DND-41 (cell line): ENCODE measurements around the gene RAC2.

Source experiments
- ATAC-seq: fragments of 200-7000 bp; cut with Tn5 transposase; 3 replicates; pipeline ENCODE4 v1.9.1; 2021; ENCODE audit warnings: low read depth; ENCODE audit not compliant: insufficient read depth
- DNase-seq: peaks from one replicate; pipeline ENCODE4 v3.0.0-alpha.2; 2020
- H2AFZ ChIP-seq: 2 replicates; pipeline ENCODE4 v1.6.0; 2012; ENCODE audit warnings: low read depth, low read length
- H3K27ac ChIP-seq: 2 replicates; pipeline ENCODE4 v1.5.1; 2012; ENCODE audit warnings: low read length, inconsistent platforms
- H3K27me3 ChIP-seq: fragments of 200-600 bp; sonication (generic); 2 replicates; pipeline ENCODE4 v1.6.0; 2012; ENCODE audit warnings: low read length, mild to moderate bottlenecking, inconsistent platforms; ENCODE audit not compliant: insufficient read depth, poor library complexity
- H3K36me3 ChIP-seq: 2 replicates; pipeline ENCODE4 v1.5.1; 2012; ENCODE audit warnings: low read length, inconsistent platforms; ENCODE audit not compliant: insufficient read depth
- H3K4me1 ChIP-seq: 2 replicates; pipeline ENCODE4 v1.5.1; 2012; ENCODE audit warnings: mild to moderate bottlenecking, low read length; ENCODE audit not compliant: insufficient read depth
- H3K4me2 ChIP-seq: 2 replicates; pipeline ENCODE4 v1.6.0; 2012; ENCODE audit warnings: mild to moderate bottlenecking, moderate library complexity, low read length, inconsistent platforms; ENCODE audit not compliant: insufficient read depth
- H3K4me3 ChIP-seq, 2 experiments: fragments of 200-600 bp in 1 of 2; shearing (Covaris generic) in 1 of 2; 2 replicates each; pipeline ENCODE4 v1.5.1; 2012 to 2016; ENCODE audit warnings: inconsistent platforms in 2 of 2, low read length in 2 of 2, mild to moderate bottlenecking in 2 of 2, low read depth in 1 of 2, moderate library complexity in 1 of 2
- H3K79me2 ChIP-seq: 2 replicates; pipeline ENCODE4 v1.6.0; 2012; ENCODE audit warnings: low read length, inconsistent platforms; ENCODE audit not compliant: insufficient read depth
- H3K9ac ChIP-seq: 2 replicates; pipeline ENCODE4 v1.6.0; 2012; ENCODE audit warnings: low read depth, mild to moderate bottlenecking, inconsistent platforms, low read length, moderate library complexity
- H3K9me3 ChIP-seq: 2 replicates; pipeline ENCODE4 v1.5.1; 2012; ENCODE audit warnings: low read length, moderate library complexity, mild to moderate bottlenecking, inconsistent platforms; ENCODE audit not compliant: insufficient read depth, severe bottlenecking
- H4K20me1 ChIP-seq: 2 replicates; pipeline ENCODE4 v1.6.0; 2012; ENCODE audit warnings: low read length; ENCODE audit not compliant: insufficient read depth
- CTCF ChIP-seq: IDR thresholded peaks from 2 replicates; pipeline ENCODE4 v1.5.1; 2012; ENCODE audit warnings: borderline replicate concordance, low read length, moderate library complexity, mild to moderate bottlenecking; ENCODE audit not compliant: poor library complexity, severe bottlenecking; ENCODE audit errors: extremely low read depth
- EZH2 ChIP-seq: IDR thresholded peaks from 3 replicates; pipeline ENCODE4 v1.6.1; 2012; ENCODE audit warnings: borderline replicate concordance, low read depth, mild to moderate bottlenecking, moderate library complexity, low read length, inconsistent platforms; ENCODE audit not compliant: severe bottlenecking

Gene RAC2

DNA sequence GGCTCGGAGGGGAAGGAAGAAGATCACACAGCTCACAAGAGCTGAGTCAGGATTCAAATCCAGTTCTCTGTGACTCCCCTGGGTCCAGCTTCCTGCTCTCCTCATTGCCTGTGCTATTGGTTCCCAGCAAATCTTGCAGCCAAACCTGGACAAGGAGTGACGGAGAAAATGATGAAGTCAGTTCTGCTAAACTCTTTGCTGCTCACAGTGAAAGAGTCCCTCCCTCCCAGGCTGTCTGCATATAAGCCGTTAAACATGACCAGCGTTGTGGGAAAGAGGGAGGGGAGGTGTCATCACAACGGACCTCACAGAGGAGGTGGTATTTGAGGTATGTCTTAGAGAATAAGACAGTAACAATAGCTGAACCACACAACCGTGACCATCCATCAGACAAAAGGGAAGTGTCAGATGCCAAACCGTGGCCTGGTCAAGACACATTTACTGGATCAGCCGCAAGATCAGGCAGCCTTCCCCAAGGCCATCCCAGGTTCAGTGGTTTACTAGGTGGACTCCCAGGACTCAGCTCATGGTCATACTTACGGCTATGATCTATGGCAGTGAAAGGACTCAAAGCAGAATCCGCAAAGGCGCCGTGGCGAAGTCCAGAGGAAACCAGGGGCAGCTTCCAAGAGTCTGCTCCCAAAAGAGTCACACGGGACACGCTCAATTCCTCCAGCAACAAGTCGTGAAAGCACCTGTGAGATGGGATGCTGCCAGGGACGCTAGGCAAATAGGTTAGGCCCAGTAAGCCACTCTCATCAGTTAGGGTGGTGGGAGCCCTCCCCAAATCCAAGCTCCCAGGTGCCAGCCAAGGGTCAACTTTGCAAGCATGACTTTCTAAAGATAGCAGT, 35.5 kb upstream of the RAC2 start:
- no peak for ATAC-seq
- Histone ChIP-seq H3K9me3 (no peaks in the 10 kb centered on the region), H3K4me2 (no peak overlapping the region), H3K4me3 (no peak overlapping the region), H3K27ac (no peak overlapping the region), H3K4me1 (peaks cover 11% of the 10 kb centered on the region), H2AFZ (no peak overlapping the region), H4K20me1 (peaks cover 4% of the 10 kb centered on the region), H3K79me2 (no peaks in the 10 kb centered on the region), H3K9ac (no peak overlapping the region), H3K36me3 (no peaks in the 10 kb centered on the region), H3K27me3 (no peaks in the 10 kb centered on the region)
- DNase-seq: no peak
- no peak for TF ChIP-seq CTCF
- TF ChIP-seq EZH2: no peak

- no peak overlapping the region for H3K4me2 ChIP-seq
Observed at GRCh38 chr22:37278261-37278660, 34.2 kb upstream of the RAC2 start.

DNA sequence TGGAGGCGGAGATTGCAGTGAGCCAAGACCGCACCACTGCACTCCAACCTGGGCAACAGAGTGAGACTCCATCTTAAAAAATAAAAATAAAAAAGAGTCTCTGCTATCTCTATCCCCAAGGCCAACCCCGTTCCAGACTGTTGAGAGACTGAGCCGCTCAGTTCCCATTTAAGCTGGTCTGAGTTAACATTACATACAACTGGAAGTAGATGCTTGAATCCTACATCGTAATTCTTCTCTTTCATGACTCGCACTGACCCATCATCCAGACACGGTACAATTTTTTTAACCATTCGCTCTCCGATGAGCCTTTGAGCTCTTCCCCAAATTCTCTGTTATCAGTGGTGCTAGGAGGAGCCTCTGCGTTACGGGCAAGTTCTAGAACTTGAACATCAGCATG, 33.3 kb upstream of the RAC2 start:
- Histone ChIP-seq H3K27me3 (no peaks in the 10 kb centered on the region), H3K4me1 (no peaks in the 10 kb centered on the region), H3K9ac (no peak overlapping the region), H2AFZ (no peak overlapping the region), H4K20me1 (no peaks in the 10 kb centered on the region), H3K36me3 (no peaks in the 10 kb centered on the region), H3K27ac (no peak overlapping the region), H3K9me3 (no peaks in the 10 kb centered on the region), H3K4me2 (no peak overlapping the region), H3K4me3 (no peak overlapping the region), H3K79me2 (no peaks in the 10 kb centered on the region)
- ATAC-seq (no peak), DNase-seq (no peak)
- no peak for TF ChIP-seq EZH2
- no peak for TF ChIP-seq CTCF

More at GRCh38 chr22:37278261-37278660, 34.2 kb upstream of the RAC2 start:
- Histone ChIP-seq H4K20me1 (no peaks in the 10 kb centered on the region), H3K9me3 (no peaks in the 10 kb centered on the region), H3K4me1 (no peaks in the 10 kb centered on the region), H2AFZ (no peak overlapping the region), H3K79me2 (no peaks in the 10 kb centered on the region), H3K4me3 (no peak overlapping the region), H3K9ac (no peak overlapping the region), H3K27ac (no peak overlapping the region), H3K36me3 (no peaks in the 10 kb centered on the region), H3K27me3 (no peaks in the 10 kb centered on the region)
- DNase-seq: no peak
- no peak for ATAC-seq
- no peak for TF ChIP-seq CTCF
- TF ChIP-seq EZH2: no peak
